Fibroblast of skin of left biceps (primary cell): ENCODE data around the gene TMEM30B.

Experiments
- DNase-seq, 2 experiments: peaks; one replicate each; pipeline ENCODE4 v3.0.0-alpha.2; 2013; ENCODE audit warnings: low read depth in 2 of 2

The TMEM30B gene

DNA sequence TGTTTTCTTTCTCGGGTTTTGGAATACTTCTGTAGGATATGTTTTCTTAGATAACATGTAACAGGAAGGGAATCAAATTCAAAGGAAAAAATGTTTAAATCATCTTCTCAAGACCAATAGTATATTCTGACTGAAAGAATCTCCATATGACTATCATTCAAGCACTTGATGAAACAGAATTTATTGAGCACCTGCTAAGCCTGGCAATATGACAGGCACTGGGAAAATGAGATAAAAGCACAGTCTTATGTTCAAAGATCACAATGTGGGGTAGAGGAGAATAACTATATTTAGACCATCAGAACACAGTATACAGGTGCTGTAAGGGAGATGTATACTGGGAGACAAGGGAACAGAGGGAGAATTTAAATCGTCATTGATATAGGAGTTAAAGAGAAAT lies 19.1 kb upstream of the TMEM30B start:
- DNase-seq = no peak

DNA sequence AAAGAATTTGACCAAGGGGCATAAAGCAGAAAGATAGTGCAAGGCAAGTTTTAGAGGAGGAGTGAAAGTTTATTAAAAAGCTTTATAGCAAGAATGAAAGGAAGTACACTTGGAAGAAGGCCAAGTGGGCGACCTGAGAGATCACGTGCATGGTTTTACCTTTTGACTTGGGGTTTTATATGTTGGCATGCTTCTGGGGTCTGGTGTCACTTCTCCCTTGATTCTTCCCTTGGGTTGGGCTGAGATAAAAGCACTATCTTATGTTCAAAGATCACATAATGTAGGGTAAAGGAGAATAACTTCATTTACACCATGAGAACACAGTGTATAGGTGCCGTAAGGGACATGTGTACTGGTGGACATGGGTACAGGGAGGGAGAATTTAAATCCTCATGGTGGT lies 17.7 kb upstream of the TMEM30B start:
- DNase-seq = no peak

DNA sequence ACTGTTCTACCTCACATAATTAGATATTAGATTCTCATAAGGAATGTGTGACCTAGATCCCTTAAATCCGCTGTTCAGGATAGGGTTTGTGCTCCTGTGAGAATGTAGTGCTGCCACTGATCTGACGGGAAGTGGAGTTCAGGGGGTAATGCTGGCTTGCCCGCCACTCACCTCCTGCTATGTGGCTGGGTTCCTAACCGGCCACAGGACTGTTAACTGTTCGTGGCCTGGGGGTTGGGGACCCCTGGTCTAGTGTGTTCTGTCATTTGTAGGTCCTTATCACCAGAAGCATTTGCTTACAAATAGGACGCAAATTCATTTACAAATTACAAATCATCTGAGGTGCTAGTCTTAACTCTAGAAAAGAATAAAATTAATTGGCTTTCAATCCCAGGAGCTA lies 16.4 kb upstream of the TMEM30B start:
- no peak for DNase-seq

DNA sequence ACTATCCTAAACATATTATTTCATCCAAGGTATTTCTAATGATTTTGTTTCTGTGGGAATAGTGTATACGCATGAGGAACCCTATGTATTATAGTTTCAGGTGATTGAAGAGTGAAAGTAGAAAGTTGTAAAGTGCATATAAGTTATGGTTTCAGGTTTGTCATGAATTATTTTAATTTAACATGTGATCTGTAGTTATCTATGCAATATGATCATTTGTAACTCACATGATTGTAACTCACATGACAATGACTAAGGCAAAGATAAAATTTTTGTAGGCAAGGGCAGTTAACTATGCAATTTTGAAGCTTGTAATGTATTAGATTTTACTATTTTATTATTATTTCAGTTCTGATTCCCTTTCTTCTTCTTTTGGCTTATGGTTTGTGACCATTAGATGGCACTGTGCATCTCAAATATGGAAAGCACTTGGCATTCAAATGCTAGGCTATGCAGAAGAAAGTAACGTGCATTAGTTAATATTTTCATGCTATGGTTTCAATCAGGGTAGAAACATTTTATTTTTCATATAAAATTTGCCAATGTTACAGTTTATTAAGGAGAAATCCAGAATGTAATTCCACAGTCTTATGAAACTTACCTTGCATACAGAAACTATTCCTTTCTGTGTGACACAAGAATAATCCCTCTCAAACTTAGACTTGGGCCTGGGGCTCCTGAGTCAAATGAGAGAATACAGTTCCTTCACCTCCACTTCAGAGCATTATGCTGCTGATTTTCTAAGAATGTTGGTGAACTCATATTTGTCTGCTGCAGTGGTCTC lies 15.8 kb upstream of the TMEM30B start:
- no peak for DNase-seq

DNA sequence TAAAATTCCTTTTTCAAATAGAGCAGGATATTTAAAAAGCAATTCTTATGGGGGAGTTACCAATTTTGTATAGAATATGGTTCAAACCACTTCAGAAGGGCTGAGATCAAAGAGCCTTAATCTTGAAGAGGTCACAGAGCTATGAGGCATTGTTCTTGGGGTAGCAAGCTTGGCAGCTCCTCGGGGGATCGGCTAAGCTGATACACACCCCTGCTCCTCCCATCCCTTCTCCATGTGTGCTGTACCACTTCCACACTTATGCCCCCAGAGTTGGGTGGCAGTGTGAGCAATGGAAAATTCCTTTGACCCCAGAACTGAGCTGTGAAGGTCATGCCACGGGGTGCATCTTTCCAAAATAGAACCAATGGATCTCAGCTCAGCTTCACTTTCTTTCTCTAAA lies 15.0 kb upstream of the TMEM30B start:
- DNase-seq = no peak

DNA sequence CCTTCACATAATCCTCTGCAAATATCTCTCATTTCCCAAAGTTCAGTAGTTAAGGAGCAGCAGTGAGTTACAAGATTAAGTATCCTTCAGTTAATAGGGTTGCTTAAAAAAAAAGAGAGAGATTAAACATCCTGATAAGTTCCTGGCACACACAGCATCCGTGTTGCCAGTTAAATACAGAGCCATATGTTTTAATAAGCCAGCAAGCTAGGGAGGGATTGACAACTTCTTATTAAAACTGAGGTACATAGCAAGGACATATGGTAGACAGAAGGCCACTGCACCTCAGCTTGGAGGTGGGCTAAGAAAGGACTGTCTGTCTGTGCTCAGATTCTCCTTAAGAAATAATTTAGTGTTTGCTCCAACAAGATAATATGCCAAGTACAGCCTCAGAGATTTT lies 9.6 kb upstream of the TMEM30B start:
- DNase-seq = no peak

DNA sequence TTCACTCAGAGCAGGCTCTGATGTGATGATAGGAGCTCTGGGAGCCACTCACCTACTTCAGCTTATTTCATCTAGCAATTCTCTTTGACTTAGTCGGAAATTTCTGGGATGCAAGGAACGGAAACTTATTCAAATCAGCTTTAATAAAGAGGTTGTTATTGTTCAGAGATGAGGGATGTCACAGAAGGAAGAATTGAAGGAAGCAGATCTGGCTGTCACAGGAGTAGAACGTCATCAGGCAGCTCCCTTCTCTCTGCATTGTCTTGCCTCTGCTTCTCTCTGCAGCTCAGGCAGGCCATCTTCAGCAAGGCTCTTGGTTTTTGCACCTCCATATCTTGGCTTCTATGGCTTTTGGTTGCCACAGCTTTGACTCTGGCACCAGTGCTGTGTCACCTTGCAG lies 7.6 kb upstream of the TMEM30B start:
- DNase-seq = no peak

DNA sequence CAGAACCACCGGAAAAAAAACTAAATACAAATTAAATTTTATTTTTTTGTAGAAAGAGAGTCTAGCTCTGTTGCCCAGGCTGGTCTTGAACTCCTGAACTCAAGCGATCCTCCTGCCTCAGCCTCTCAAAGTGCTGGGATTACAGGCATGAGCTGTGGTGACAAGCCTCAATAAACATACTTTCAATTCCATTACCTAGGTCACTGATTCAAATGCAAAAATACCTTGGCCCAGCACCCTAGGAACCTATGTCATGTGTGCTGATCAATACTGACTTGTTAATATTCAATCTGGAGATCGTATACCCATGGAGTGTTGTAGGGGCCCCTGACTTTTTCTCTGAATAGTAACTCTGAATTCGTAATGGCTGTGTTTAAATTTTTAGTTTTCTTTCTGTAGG lies 7.1 kb upstream of the TMEM30B start:
- DNase-seq = no peak

DNA sequence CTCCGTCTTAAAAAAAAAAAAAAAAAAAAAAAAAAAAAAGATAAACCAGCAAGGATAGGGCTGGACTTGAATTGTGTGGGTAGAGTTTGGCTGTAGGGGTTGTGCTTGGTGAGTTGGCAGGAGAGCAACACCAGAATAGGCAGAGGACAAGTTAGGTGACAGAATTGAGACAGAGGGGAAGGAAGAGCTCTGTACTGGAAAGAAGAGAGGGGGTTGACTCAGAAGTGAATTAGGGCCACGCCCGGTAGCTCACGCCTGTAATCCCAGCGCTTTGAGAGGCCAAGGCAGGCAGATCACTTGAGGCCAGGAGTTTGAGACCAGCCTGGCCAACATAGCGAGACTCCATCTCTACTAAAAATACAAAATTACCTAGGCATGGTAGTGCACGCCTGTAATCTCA lies 6.1 kb upstream of the TMEM30B start:
- no peak for DNase-seq

DNA sequence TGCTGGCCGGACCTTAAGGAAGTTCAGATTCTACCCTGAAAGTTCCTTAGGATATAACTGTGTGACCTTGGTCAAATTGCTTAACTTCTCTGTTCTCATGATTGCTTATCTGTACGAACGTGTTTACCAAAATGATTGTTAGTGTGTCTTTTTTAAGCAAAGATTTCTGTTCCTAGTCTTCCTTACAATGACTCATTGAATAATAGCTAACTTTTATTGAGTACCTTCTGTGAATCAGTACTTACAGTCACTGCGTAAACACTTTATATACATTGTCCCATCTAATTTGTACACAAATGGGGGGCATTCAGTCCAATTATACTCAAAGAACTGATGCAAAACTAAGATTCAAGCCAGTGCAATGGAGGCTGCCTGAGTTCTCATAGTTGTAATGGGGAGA lies 4.2 kb upstream of the TMEM30B start:
- no peak for DNase-seq

DNA sequence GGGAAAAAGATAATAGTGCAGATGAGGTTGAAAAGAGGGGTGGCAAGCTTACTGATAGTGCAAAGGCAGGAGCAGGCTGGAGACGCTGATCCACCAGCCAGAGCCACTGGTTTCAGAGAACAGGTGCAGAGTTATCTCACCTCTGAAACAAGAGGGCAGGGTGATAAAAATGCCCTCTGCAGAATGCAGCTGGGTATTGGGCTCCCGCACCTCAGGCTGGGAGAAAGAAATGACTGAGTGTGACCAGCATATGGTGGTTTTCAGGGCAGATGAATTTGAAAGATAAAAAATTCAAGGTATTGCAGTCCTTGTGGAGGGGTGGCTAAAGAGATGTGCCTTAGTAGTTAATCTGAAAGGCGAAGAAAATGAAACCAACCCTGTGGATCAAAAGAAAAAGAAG lies 2.9 kb upstream of the TMEM30B start:
- no peak for DNase-seq

DNA sequence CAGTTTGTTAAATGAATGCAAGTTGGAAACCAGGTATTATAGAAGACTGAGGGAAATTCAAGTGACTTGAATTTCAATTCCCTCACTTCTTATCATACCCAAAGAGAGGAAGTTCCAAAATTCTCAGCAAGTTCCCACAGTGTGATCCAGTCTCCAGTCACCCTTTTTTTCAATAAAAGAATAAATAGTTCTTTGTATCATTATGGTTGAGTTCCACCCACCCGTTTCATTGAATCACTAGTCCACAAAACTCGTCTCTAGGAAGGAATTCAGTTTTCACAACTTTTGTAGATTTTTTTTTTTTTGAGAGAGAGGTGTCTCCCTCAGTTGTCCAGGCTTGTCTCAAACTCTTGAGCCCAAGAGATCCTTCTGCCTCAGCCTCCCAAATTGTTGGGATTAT lies 1.6 kb upstream of the TMEM30B start:
- no peak for DNase-seq

DNA sequence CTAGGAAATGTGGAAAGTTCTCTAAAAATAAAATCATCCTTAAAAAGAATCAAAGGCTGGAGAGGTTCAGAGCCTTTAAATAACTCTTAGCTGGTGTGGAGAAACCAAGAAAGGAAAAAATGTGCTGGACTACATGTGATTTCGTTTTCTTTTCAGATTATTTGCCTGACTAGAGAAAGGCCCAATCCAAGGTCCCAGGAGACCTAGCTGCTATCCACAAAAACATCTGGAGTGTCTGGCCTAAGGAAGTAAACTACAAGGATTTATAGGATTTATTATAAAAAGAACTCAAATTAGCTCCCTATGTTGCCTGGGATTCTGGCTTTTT lies 774 bp upstream of the TMEM30B start:
- DNase-seq = no peak

DNA sequence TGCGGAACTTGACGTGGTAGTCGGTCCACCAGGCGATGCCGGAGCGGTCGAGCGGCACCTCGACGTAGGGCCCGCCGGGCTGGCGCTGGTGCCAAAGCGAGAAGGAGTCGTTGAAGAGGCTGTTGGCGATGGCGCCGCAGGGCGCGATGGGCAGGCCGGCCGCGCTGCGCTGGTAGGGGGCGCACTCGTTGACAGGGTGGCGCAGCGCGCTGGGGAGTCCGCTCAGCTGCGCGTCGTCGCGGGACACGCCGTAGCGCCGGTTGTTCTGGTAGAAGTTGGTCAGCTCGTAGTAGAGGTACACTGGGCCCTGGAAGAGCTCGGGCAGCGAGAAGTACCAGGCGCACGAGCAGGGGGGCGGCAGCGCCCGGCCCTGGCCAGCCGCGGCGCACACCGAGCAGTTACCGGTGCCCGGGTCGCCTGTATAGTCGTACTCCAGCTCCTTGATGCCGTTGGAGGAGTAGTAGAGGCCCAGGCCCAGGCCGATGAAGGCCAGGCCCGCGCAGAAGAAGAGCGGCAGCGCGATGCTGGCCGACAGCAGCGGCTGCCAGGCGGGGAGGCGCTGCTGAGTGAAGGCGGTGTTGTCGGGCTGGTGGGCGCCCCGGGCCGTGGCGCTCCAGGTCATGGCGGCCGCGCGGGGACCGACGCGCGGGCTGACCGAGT lies 482 bp downstream of the TMEM30B start:
- no peak for DNase-seq

DNA sequence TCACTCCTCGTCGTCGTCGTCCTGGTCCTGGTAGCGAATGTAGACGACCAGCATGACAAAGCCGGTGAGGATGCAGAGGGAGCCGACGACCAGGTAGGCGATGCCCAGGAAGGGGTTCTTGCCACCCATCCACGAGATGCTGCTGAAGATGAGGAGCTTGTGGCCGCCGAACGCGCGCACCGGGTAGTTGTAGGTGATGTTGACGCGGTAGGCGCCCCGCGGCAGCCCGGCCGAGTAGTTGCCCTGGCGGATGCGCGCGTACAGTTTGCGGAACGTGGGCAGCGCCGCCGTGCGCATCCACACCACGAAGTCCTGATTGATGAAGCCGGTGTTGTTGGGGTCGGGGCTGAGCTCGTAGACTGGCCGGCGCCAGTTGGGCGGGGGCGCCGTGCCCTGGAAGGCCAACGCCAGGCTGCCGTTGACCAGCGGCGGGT lies 1.0 kb downstream of the TMEM30B start:
- DNase-seq = no peak

DNA sequence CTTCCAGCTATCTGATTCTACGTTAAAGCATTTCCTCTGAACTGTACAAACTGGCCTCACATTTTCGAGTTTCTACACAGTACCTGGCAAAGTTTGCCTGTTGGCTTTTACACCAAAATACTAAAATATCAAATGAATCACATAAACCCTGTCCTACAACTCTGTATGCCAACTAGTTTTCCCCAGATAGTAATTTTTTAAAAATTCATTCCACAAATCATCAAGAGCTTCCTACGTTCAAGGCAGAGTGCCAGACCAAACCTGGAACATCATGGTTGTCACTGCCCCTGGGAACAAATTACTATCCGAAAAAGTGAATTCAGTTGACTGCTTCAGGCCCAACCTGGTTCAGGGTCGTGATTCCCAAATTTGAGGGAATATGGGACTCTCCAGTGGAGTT lies 2.1 kb downstream of the TMEM30B start:
- no peak for DNase-seq

DNA sequence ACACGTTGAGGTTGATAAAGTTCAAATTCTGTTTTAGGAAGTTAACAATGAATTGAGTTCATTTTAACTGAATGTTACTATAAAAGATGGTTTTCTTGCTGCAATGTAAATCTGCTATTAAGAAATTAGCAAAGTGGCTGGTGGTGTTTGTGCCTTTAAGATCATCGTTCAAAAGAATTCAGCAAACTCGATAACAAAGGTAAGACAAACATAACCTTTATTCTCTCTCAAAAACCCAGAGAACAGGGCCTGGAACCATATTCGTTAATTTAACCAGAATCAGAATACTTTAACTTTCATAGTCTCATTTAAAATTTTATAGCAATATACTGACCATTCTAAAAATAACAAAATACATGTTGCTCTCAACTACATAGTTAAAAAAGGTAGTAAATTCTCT lies 3.4 kb downstream of the TMEM30B start:
- DNase-seq = no peak

DNA sequence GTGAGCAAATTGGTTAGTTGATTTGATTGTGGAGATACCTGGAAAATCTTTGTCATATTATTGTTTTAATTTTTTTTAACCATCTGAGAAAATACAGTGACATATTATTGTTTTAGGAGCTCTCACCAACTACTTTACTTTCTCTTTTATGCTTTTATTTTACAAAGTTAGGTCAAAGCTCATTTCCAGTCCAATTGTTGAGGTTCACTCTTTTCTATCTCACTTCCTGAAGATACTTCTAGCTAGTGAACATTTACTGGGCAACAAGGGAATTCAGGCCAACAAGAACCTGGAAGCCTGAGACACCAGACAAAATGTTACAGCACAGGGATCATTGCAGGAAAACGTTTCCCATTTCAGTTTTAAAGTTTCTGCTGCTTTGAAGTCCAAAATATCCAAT lies 3.9 kb downstream of the TMEM30B start:
- no peak for DNase-seq

DNA sequence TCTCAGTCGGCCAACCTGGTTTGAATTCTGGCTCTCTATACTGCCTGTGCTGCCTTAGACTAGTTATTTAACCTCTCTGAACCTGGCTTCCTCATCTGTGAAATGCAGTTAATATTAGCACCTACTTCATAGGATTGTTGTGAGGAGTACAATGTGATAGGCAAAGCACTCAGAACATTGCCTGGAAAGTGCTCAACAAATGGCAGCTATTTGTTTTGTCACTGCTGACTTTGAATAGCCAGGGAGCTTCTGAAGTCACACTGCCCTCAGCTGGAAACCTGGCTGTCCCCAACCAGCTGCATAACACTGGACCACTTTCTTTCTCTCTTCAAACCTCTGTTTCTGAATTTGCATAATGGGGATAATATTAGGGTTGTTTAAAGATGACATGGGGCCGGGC lies 9.6 kb downstream of the TMEM30B start:
- no peak for DNase-seq

DNA sequence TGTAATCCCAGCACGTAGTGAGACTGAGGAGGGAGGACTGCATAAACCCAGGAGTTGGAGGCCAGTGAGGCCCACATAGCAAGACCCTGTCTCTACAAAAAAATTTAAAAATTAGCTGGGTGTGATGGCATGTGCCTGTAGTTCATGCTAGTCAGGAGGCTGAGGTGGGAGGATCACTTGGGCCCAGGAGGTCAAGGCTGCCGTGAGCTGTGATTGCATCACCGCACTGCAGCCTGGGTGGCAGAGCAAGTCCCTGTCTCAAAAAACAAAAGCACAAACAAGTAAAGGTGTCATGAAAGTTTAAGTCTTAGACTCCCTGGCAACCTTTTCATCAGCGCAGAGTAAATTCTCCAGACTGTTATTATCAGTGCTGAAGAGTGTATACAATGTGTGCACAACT lies 10.4 kb downstream of the TMEM30B start:
- DNase-seq = no peak

DNA sequence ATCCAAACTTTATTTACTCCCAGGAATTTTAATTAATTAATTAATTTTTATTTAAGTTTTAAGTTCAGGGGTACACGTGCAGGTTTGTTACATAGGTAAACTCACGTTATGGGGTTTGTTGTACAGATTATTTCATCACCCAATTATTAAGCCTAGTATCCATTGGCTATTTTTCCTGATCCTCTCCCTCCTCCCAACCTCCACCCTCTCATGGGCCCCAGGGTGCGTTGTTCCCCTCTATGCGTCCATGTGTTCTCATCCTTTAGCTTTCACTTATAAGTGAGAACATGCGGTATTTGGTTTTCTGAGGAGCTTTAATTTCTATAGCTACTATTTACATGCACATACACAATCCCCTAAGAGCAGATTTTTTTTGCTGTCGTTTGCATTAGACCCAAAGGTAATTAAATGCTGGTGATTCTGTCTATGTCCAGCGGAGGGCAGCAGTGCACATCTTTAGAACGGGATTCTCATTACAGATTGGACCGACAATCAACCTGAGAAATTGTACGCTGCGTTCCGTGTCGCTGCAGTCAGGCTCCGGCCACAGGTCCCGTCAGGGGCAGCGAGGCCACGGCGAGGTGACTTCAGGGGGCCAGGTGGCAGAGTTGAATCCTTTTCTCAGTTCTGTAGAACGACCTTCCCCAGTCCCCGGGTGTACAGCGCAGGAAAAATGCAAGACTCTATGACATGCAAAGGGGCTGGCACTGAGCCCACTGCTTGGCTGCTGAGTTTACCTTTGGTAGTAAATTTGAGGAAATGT lies 11.6 kb downstream of the TMEM30B start:
- DNase-seq = no peak

DNA sequence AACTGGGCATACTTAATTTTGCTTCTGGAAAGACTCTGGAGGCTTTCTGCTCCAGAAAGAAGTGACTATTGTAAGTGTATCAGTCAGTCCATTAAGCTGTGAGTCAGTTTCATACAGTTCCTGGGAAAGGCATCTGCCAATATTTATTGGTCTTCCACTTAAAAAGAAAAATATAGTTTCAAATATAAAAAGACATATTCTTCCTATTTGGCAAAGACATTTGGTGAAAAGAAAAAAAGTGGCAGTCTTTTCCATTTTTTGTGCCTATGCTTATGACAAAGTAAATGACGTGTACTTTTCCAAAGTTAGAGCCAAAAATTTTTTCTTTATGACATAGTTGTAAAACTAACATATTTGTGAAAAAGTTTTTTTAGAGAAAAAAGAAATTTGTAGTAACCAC lies 12.3 kb downstream of the TMEM30B start:
- DNase-seq = no peak
